Ishikawa (cell line): ENCODE data around the gene AIF1.

Experiments
- CEBPB ChIP-seq: IDR thresholded peaks from 2 replicates; pipeline ENCODE4 v1.6.1; 2012
- CREB1 ChIP-seq: IDR thresholded peaks from 2 replicates; pipeline ENCODE4 v1.6.1; 2012; ENCODE audit warnings: low read depth
- EGR1 ChIP-seq: IDR thresholded peaks from 2 replicates; pipeline ENCODE4 v1.6.1; 2012
- EP300 ChIP-seq: IDR thresholded peaks from 2 replicates; pipeline ENCODE4 v1.6.1; 2012; ENCODE audit warnings: borderline replicate concordance
- FOXM1 ChIP-seq: IDR thresholded peaks from 2 replicates; pipeline ENCODE4 v1.6.1; 2012; ENCODE audit warnings: low read depth, borderline replicate concordance
- MAX ChIP-seq: IDR thresholded peaks from 2 replicates; pipeline ENCODE4 v1.6.1; 2012
- NFIC ChIP-seq: IDR thresholded peaks from 2 replicates; pipeline ENCODE4 v1.6.1; 2012
- RAD21 ChIP-seq: IDR thresholded peaks from 2 replicates; pipeline ENCODE4 v1.6.1; 2012; ENCODE audit warnings: low read depth
- REST ChIP-seq: IDR thresholded peaks from 2 replicates; pipeline ENCODE4 v1.6.1; 2012; ENCODE audit warnings: low read depth, mild to moderate bottlenecking
- TAF1 ChIP-seq: IDR thresholded peaks from 2 replicates; pipeline ENCODE4 v1.6.1; 2012; ENCODE audit warnings: low read depth, mild to moderate bottlenecking
- TCF12 ChIP-seq: IDR thresholded peaks from 2 replicates; pipeline ENCODE4 v1.6.1; 2012; ENCODE audit warnings: low read depth
- TEAD4 ChIP-seq: IDR thresholded peaks from 2 replicates; pipeline ENCODE4 v1.6.1; 2012
- USF1 ChIP-seq: IDR thresholded peaks from 2 replicates; pipeline ENCODE4 v1.6.1; 2012
- YY1 ChIP-seq: IDR thresholded peaks from 2 replicates; pipeline ENCODE4 v1.6.1; 2012; ENCODE audit warnings: low read depth
- ZBTB7A ChIP-seq: IDR thresholded peaks from 2 replicates; pipeline ENCODE4 v1.6.1; 2012; ENCODE audit warnings: low read depth

The AIF1 gene

GRCh38 chr6:31657406-31658157 lies 42.5 kb downstream of the AIF1 start:
- no peak for TF ChIP-seq ZBTB7A
- TF ChIP-seq EP300, result no peak
- TF ChIP-seq CEBPB, result no peak
- TF ChIP-seq TCF12, result no peak
- no peak for TF ChIP-seq CREB1
- no peak for TF ChIP-seq NFIC
- no peak for TF ChIP-seq TAF1
- TF ChIP-seq RAD21, result no peak
- no peak for TF ChIP-seq USF1

GRCh38 chr6:31658158-31658688 lies 43.2 kb downstream of the AIF1 start:
- no peak for TF ChIP-seq NFIC

- no peak for TF ChIP-seq TCF12
- TF ChIP-seq EGR1, result no peak
- TF ChIP-seq NFIC, result no peak
- no peak for TF ChIP-seq CREB1
- TF ChIP-seq RAD21, result no peak
These were observed 44.1 kb downstream of the AIF1 start for GRCh38 chr6:31658983-31659648.

- TF ChIP-seq REST, result peak; percentile 72
- TF ChIP-seq EGR1, result no peak
These were observed 44.8 kb downstream of the AIF1 start for GRCh38 chr6:31659649-31660380.

GRCh38 chr6:31660381-31661261 lies 45.6 kb downstream of the AIF1 start, which contains the start of gene C6orf47:
C6orf47 (minus strand) TSS chr6:31660778; CDS start chr6:31659947, 831 bp downstream.
- TF ChIP-seq EGR1, result peak; percentile 78
- no peak for TF ChIP-seq TEAD4
- no peak for TF ChIP-seq RAD21
- TF ChIP-seq TCF12, result peak; percentile 61
- peak; percentile 3; the same call in 1 of the 2 replicates for TF ChIP-seq CEBPB
- peak; percentile 84 for TF ChIP-seq TAF1
- no peak for TF ChIP-seq FOXM1
- TF ChIP-seq ZBTB7A, result peak; percentile 66; the same call in 1 of the 2 replicates
- peak; percentile 49 for TF ChIP-seq MAX
- TF ChIP-seq EP300, result no peak

- TF ChIP-seq RAD21 (no peak), MAX (no peak), EGR1 (no peak)
These were observed 46.5 kb downstream of the AIF1 start for GRCh38 chr6:31661262-31662123.

- TF ChIP-seq RAD21, result no peak
- no peak for TF ChIP-seq CREB1
- no peak for TF ChIP-seq REST
- no peak for TF ChIP-seq YY1
- TF ChIP-seq ZBTB7A, result no peak
- TF ChIP-seq TCF12, result no peak
- no peak for TF ChIP-seq NFIC
- no peak for TF ChIP-seq TAF1
- TF ChIP-seq TEAD4, result no peak
- TF ChIP-seq USF1, result no peak
- no peak for TF ChIP-seq EP300
- no peak for TF ChIP-seq EGR1
- TF ChIP-seq CEBPB, result no peak
- no peak for TF ChIP-seq MAX
- no peak for TF ChIP-seq FOXM1
These were observed 47.2 kb downstream of the AIF1 start for GRCh38 chr6:31662124-31662723.
